NCI-H1417 (cell line): ENCODE results near the gene TPH2.

Source experiments
- DNase-seq, 3 experiments: peaks; one replicate each; lab custom pipeline; 2025; lab: John Stamatoyannopoulos, UW

Gene TPH2

DNA sequence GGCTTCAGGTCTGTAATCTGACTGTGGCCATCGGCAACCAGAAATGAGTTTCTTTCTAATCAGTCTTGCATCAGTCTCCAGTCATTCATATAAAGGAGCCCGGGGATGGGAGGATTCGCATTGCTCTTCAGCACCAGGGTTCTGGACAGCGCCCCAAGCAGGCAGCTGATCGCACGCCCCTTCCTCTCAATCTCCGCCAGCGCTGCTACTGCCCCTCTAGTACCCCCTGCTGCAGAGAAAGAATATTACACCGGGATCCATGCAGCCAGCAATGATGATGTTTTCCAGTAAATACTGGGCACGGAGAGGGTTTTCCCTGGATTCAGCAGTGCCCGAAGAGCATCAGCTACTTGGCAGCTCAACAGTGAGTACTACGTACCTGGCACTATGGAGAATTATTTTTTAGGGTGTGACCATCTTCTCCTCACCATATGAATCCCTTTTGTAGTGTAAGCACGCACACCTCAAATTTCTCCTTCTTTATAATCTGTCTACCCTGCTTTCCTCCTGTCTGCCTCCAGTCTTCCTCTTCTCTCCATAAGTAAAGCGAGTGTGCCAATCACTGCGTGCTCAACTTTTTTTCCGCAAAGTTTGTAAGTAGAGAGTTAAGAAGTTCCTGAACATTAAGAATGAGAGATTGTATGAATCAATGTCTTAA lies at the start of gene TPH2:
Gene TPH2 (plus strand): TSS at position 118 of the 658 bp plus-strand sequence. CDS start 142 bp downstream, at position 260.
- no peak for DNase-seq

DNA sequence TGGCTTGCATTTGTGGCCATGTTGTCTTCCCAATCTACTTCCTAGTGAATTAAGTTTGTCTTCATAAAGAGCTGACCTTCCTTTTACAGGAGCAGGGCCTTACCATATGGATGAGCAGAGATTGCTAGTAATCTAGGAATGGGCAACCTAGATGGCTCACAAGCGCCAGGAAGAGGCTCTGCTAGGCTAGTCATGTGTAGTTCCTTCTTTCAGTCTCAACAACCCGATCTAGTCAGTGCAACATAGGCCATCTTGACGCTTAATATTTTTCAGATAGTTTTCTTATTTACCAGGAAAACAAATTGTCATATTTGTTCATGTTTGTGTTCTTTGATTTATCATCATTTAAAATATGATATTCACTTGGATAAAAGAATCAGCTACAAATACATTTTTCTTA lies 48.2 kb upstream of the TPH2 start:
- DNase-seq, result no peak

DNA sequence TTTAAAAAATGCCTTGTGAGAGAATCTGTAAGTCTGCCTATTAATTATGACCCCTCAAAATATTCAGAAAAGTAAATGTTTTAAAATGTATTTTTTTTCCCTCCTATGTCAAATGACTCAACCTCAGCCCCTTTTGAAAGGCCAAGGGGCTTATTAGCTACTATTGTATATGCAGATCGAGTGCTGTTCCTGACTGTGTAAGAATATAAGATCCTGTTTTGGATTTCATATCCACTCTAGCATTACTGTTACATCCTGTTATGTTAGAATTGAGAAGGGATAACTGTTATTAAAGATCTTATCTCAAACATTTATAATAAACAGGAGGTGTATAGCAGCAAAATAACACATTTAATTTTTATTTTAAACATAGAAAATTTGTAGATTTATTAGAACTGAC lies 46.6 kb upstream of the TPH2 start:
- no peak for DNase-seq

DNA sequence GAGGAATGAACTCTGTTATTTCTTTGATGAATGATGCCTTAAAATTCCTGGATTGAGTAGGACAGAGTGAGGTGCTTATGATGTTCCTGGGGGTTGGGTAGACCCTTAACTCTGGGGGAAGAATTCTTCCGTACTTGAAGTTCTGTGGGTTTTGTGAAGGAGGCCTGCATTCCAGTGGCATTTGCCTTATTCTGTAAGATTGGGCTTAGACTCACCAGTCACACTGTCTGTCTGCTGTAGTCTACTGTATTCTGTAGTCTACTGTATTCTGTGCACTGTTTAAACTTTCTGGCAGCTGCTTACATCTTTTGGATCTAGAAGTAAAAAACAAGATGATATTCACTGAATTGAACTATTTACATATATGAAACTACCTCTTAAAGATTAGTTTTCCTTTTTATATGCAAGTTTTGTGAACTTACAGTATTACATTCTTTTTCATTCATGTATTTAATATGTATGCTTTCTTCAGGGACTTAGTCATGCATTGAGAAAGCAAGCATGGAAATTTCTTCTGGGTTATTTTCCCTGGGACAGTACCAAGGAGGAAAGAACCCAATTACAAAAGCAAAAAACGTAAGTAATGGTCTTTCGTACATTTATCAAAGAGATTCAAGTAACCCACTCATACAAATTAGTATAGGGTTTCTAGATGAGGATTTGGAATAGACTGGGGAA lies 42.3 kb upstream of the TPH2 start:
- DNase-seq, result no peak

DNA sequence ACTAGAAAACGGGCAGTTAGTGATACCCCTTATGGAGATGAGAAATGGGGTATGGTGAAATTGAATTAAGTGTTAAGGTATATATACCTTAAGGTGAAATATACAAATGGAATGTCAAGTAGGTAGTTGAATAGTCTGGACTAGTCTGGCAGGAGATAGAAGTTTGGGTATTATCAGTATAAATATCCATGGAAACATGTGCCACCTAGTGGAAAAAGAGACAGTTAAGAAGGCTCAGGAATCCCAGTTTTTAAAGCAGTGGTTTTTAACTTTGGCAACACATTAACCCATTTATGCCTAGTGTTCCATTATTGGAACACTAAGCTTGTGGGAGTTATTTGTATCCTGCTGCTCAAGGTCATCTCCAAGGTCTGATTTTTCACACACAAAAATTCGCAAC lies 38.6 kb upstream of the TPH2 start:
- DNase-seq, result no peak

DNA sequence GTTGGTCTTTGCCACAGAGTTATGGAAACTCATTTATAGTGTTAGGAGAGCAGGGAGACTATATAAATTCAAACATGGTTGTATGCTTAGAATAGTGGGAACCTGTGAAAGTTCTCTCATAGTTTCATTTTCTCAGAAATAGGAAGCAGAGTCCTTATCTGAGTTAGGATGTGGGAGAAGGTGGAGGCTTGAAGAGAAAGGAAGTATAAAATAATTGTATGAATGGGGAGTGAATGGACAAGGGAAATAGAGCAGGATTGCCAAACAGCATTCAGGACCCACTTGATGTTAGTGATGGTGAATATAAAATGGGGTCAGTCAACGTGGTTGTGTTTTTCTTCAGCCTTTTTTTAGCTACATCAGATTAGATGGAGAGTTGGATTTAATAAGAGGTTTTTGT lies 34.0 kb upstream of the TPH2 start:
- DNase-seq, result no peak

DNA sequence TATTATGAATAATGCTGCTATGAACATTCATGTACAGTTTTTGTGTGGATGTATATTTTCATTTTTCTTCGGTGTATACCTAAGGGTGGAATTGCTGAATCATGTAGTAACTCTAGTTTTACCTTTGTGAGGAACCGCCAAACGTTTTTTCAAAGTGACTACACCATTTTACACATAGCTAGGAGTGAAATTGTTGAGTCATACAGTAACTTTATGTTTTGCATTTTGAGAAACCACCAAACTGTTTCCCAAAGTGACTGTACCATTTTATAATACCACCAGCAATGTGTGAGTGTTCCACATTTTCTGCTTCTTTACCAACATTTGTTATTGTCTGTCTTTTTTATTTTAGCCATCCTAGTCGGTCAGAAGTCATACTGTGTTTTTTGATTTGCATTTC lies 3.1 kb upstream of the TPH2 start:
- DNase-seq, result no peak

DNA sequence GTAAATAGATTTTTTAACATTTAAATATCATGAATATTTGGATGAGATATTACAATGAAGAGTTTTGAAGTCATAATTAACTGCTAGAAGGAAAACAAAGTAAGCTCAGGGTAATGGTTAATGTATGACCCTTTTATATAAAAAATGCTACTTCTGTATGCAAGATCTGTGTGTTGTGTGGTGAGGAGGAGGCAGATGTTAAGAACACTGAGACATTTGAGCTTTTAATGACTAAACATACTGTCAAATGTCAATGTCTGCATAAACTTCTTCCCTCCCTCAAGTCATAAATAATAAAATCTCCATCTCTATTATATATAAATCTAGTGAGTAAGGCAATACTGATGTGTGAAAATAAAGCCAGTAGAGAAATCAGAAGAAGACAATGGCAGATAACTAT lies 1.4 kb downstream of the TPH2 start:
- no peak for DNase-seq

DNA sequence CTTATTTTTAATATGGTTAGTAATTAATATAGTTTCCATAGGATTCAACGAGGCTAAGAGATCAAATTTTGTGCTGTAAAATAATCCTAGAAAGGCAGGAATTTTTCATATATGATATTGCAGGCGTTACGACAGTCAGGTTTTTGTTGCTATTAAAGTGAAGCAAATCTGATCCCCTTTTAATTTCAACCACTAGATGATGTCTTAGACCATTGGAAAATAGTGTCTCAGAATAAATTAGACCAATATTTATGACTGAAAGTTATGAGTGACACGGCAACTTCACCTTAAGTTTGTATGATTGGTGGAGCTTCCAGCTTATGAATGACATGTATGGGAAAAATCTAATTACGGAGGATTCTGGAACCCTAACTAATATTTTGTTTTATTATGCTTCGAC lies 2.5 kb downstream of the TPH2 start:
- DNase-seq, result no peak

DNA sequence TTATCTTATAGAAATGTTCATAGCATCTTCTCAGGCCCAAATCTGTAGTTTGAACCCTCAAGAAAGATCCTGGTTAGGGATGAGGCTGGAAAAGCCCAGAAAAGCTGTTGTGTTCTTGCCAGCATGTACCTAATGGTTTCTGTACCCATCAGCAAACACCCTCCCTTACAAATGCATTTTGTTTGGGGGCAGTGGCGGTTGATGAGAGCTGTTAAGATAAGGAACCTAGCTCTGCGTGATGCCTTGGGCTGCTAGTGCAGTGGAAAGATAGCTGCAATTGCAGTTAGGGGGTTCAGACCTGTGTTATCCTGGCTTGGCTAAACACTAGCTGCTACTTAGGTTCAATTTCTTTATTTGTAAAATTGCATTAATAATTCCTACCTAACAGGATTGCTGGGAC lies 3.6 kb downstream of the TPH2 start:
- no peak for DNase-seq

DNA sequence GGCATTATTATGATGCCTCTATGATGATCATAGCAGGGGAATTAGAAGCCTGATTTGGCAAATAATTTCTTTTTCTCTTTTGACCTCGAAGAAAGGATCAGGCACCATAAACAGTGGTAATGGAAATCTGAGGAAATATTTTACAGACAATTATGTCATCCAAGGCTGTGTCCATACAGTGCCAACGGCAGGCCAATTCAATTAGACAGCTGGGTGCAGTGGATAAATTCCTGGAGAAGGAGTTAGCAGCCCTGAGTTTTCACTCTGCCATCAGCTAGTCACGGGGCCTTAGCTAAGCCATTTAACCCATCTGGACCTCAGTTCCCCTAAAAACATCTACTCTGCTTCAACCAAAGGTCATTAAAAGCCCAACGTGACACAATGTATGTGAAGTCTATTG lies 4.1 kb downstream of the TPH2 start:
- DNase-seq, result no peak

DNA sequence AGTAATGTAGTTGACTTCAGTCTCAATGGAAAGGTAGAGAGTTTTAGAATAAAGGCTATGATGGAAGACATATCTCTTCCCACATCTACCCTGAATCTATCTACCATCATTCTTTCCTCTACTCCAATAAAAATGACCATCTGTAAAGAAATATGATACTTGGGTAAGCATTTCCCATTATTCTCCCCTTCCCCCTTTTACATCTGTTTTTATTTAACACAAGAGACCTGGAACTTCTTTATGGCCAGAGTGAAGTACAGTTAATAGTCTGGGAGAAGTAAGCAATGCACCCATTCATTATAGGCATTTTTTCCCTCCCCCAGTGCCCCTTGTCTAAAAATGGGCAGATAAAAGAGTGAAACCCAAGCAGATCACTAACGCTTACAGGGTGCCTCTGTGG lies 6.5 kb downstream of the TPH2 start:
- peak in 1 of 3 experiments; percentile 36 for DNase-seq

DNA sequence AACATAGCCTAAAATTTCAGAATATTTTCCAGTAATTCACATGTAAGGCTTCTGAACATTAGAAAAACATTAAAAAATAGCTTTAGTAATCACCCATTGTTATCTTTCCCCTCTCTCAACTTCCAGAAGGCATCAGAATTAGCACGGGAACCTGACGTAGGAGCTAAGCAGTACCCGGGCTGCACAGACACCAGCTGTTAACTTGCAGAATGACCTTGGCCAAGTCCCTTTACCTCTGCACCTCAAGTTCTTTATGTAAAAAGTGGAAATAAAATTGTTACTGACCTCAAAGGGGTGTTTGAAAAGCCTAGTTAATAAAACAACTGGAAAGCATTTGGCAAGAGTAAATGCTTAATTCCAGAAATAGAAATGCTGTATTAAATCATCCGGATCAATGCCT lies 7.2 kb downstream of the TPH2 start:
- DNase-seq, result no peak

DNA sequence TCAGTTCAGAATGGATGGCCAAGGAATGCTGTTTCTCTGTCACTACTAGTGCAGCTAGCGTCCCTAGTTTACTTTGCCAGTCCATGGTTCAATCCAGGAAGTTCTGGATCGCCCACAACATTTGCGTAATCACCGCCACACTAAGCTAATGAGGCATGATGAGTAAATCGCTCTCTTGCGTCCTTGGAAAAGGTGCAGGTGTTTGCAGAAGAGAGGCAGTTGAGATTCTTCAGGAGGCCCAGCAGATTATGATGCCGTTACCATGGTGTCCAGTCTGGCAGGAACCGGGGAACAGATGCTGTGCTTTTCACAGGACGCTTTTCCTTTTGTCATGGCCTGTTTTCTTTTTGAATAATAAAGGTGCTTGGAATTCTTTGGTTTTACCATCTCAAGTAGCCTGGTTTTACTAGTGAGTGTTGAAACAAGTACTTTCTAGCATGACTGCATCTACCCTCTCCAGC lies 9.0 kb downstream of the TPH2 start:
- peak; percentile 95 to 100 (median 98) for DNase-seq

DNA sequence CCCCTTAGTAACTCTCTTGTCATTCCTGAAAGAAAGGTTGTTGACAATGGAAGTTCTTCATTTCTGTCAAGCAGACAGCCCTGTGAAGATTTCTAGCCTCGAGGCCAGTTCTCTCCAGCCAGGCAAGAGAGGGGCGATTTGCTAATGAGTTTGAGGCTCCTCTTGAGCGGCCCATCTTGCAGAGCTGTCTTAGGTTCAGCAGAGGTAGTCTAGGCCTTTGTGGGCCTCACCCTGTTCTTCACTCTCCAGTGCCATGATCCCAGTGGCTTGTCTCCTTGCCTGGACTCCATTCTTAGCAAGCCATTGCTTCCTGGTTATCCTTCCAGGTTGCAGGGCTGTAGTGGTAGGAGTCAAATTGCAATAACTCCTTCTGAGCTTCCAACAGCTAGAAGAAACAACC lies 9.7 kb downstream of the TPH2 start:
- peak; percentile 25 to 68 (median 40) for DNase-seq

DNA sequence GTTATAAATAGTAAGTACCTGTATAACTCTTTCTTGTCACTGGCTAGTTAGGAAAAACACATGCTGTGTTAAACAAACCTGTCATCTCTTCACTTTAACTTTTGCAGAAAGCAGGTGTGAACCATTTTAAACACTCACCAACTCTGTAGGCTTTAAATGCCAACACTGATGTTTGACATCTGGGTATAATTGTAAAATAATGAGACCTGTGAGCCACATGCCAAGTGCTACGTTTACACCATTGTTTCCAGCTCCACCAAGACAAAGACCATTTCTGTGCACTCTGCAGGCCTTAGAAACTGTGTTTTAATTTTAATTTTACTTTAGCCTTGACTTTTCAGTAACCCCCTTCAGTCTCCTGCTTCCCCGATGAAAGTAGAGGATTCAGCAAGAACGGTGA lies 11.0 kb downstream of the TPH2 start:
- DNase-seq, result peak in 2 of 3 experiments; percentile 25 to 73

DNA sequence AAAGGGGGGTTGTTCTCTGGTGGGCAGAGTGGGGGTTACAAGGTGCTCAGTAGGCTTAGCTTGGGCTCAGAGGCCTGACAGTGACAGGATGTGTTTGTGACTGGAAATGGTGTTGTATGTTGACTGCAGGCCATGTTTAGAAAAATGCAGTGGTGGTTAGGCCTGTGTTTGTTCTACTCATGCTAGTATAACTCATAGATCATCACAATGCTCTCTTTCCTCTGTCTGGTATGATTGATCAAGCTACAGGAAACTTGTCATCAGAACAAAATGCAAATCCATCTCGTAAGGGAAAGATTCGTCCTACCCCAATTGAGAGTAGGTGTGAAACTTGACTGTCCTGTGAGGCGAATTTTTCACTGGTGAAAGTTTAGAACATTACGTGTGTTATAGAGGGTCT lies 11.8 kb downstream of the TPH2 start:
- DNase-seq, result no peak

DNA sequence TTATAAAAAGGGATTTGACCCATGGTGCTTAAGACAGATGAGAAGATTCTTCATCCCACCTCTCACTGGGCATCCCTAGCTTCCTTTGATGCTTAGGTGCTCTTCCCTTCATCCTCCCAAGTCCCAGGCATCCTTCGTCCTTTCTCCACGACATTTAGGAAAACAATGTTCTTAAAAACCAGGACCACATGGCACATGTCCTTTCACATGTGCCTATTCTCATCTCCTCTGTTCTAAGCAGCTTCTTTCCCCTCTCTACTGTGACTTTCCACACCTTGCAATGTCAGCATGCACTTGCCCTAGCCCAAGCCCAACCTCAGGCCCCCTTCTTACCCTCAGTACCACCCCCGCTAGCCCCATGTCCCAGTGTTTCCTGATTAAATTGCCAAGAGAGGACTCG lies 12.2 kb downstream of the TPH2 start:
- no peak for DNase-seq

DNA sequence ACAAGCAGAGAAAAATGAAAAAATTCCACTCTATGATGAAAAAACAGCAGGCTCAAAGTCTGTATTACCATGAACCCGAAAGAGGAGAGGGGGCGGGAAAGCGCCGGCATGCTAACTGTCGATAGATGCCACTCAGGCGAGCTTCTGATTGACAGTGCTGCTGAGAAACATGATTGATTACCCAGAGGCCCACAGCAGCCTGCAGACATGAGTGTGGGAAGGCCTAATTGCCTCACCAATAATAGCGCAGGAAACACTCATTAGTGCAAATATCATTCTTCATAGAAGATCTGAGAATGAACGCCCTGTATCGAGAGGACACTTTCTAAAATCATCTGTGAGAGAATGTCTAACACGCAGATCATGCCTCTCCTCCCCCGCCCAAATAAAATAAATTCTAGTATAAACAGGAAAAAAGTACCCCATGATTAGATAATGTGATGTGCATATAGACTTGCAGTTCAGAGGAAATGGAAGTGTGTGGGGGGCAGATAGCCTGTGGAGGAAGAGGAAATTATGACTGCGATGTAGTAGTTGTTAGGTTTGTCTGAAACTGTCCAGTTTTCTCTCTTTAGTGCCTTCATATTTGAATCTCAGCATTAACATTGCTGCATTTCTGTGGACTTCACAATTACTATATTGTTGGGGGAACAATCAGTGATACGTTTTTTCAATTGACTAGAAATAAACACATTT lies 15.6 kb downstream of the TPH2 start:
- DNase-seq, result peak in 2 of 3 experiments; percentile 45 to 69

DNA sequence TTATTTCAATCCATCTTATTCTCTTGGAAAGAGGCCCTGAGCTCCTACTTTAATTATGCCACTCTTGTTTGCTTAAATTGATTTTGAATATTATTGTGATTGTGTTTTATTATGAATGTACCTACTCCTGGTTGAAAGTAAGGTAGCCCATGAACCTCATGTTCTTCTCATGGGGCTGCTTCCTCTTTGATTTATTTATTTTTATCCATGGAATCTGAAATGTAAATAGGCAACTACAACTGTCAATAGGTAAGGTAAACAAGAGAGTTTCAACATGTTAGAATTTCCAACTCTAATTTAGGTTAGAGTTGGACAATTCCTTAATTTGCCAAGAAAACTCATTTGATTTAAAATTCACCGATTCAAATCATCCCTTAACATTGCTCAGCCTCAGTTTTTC lies 16.2 kb downstream of the TPH2 start:
- no peak for DNase-seq

DNA sequence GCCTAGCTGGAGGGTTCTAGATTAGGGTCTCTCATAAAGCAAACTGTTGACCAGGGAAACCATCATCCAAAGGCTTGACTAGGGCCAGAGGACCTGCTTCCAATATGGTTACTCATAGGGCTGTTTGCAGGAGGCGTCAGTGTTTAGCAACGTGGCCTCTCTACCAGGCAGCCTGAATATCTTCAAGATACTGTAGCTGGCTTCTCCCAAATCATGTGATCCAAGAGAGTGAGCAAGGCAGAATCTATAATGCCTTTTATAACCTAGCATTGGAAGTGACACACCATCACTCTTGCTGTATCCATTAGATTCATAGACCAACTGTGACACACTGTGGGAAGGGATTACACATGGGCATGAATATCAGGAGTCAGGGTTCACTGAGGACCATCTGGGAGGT lies 17.3 kb downstream of the TPH2 start:
- no peak for DNase-seq

DNA sequence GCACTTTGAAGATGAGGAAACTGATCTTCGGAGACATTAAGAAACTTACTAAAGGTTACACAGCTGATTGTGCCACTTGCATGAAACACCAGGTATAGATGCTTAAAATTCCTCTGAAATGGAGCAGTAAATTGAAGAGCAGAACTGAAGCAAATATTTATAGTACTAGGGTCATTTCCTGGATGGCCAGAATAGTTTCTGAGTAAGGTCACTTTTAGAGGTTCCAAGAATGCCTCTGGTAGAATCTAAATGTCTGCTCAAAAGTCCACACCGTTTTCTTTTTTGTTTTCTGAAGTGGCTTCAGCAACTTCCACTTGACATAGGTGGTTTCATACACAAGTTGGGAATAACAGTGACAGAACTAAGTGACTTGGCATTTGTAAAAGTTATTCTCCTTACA lies 19.4 kb downstream of the TPH2 start:
- DNase-seq, result no peak

DNA sequence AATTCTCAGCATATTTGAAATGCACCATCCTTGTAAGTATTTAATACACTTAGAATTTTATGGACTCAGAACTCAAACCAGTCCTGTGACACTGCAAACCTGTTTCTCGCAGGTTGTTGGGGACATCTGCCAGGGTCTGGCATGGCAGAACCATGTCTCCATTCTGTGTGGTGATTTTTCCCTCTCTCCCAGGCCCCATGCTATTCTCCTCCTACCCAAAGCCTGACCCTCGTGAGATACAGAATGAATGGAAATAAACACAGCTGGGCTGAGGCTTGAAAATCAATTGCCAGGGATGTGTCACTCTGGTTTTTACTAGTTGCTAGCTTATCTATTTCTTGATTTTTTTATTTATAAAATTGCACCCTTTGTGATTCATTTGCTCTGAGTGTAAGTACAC lies 19.8 kb downstream of the TPH2 start:
- DNase-seq, result no peak
